Measurements from ENCODE around the gene ADD1. TPM values are rescaled to one million over a fixed set of nuclear protein-coding genes. Genes with fewer than 3 reads are reported as not detected.

Gene ADD1
- total RNA-seq, 1 donor from 2014 or later: 212 TPM

GRCh38 chr4:2947926-2948325 lies 104.3 kb downstream of the ADD1 start:
- intact Hi-C loops (cut with micrococcal nuclease): no loop called here

GRCh38 chr4:2948895-2949781 lies 105.5 kb downstream of the ADD1 start:
- DNase-seq: no peak
- no peak overlapping the region for H3K27ac ChIP-seq (replicated peaks)

More at GRCh38 chr4:2947926-2948325, 104.3 kb downstream of the ADD1 start:
- peak overlapping the region; percentile 47 for H3K27ac ChIP-seq (replicated peaks)
- no peak for TF ChIP-seq CTCF (IDR thresholded peaks at IDR 0.05; ENCODE audit: borderline replicate concordance)
- H3K4me1 ChIP-seq: peaks cover 17% of the 10 kb centered on the region
- no peaks in the 10 kb centered on the region for H3K9me3 ChIP-seq (replicated peaks)
- no peak overlapping the region for H3K4me3 ChIP-seq
- H3K27me3 ChIP-seq (ENCODE audit: low read depth): no peaks in the 10 kb centered on the region
- DNase-seq: peak; percentile 64
- H3K36me3 ChIP-seq: peaks cover 97% of the 10 kb centered on the region

GRCh38 chr4:2949782-2950125 lies 106.1 kb downstream of the ADD1 start:
- DNase-seq: no peak
- no peak for TF ChIP-seq CTCF (IDR thresholded peaks at IDR 0.05; ENCODE audit: borderline replicate concordance)
- H3K4me1 ChIP-seq: peaks cover 30% of the 10 kb centered on the region
- no peak overlapping the region for H3K4me3 ChIP-seq
- H3K27me3 ChIP-seq (ENCODE audit: low read depth): no peaks in the 10 kb centered on the region
- intact Hi-C loops (cut with micrococcal nuclease): loop anchor here (10.0 kb wide), 1 partner anchor 185 kb away; no protein-coding TSS in a partner anchor
- no peak overlapping the region for H3K27ac ChIP-seq (replicated peaks)
- peaks cover 97% of the 10 kb centered on the region for H3K36me3 ChIP-seq
- H3K9me3 ChIP-seq (replicated peaks): no peaks in the 10 kb centered on the region

More at GRCh38 chr4:2948895-2949781, 105.5 kb downstream of the ADD1 start:
- intact Hi-C loops (cut with micrococcal nuclease): no loop called here
- TF ChIP-seq CTCF (IDR thresholded peaks at IDR 0.05; ENCODE audit: borderline replicate concordance): peak; percentile 60
- Histone ChIP-seq H3K9me3 (replicated peaks) (no peaks in the 10 kb centered on the region), H3K4me3 (no peak overlapping the region), H3K27me3 (ENCODE audit: low read depth) (no peaks in the 10 kb centered on the region), H3K36me3 (peaks cover 97% of the 10 kb centered on the region), H3K4me1 (peaks cover 24% of the 10 kb centered on the region)

- Histone ChIP-seq H3K27ac (replicated peaks) (no peak overlapping the region), H3K27me3 (ENCODE audit: low read depth) (no peaks in the 10 kb centered on the region), H3K4me1 (peaks cover 31% of the 10 kb centered on the region), H3K36me3 (peaks cover 92% of the 10 kb centered on the region), H3K9me3 (replicated peaks) (no peaks in the 10 kb centered on the region), H3K4me3 (no peak overlapping the region)
- intact Hi-C loops (cut with micrococcal nuclease): loop anchor here (10.0 kb wide), 1 partner anchor 186 kb away; no protein-coding TSS in a partner anchor
- TF ChIP-seq CTCF (IDR thresholded peaks at IDR 0.05; ENCODE audit: borderline replicate concordance): no peak
- no peak for DNase-seq
Measured at GRCh38 chr4:2950221-2950989, 106.8 kb downstream of the ADD1 start.

GRCh38 chr4:2953496-2953895 lies 109.9 kb downstream of the ADD1 start:
- no peak for DNase-seq
- H3K4me1 ChIP-seq: peaks cover 19% of the 10 kb centered on the region
- H3K4me3 ChIP-seq: no peak overlapping the region
- no peaks in the 10 kb centered on the region for H3K9me3 ChIP-seq (replicated peaks)
- intact Hi-C loops (cut with micrococcal nuclease): loop anchor here (10.0 kb wide), 1 partner anchor 189 kb away; no protein-coding TSS in a partner anchor
- no peak for TF ChIP-seq CTCF (IDR thresholded peaks at IDR 0.05; ENCODE audit: borderline replicate concordance)
- H3K36me3 ChIP-seq: peaks cover 90% of the 10 kb centered on the region
- H3K27me3 ChIP-seq (ENCODE audit: low read depth): no peaks in the 10 kb centered on the region
- H3K27ac ChIP-seq (replicated peaks): peak overlapping the region; percentile 39
